RWPE2 (cell line): ENCODE results near the gene CDYL2.

Experiments used
- ATAC-seq: fragments of 200-7000 bp; cut with Tn5 transposase; 3 replicates; pipeline ENCODE4 v1.9.1; 2021; ENCODE audit warnings: low read depth
- DNase-seq: peaks from one replicate; pipeline ENCODE4 v3.0.0-alpha.2; 2020; ENCODE audit warnings: low spot score
- H3K27ac ChIP-seq: fragments of 450-650 bp; 2 replicates; pipeline ENCODE4 v1.5.1; 2017; ENCODE audit warnings: mild to moderate bottlenecking; ENCODE audit not compliant: poor library complexity, severe bottlenecking
- H3K27me3 ChIP-seq: fragments of 250-450 bp; sonication (Bioruptor Pico); 2 replicates; pipeline ENCODE4 v1.5.1; 2021; ENCODE audit warnings: mild to moderate bottlenecking, moderate library complexity; ENCODE audit not compliant: insufficient read depth, poor library complexity, severe bottlenecking
- H3K36me3 ChIP-seq: fragments of 250-450 bp; sonication (Bioruptor Pico); 2 replicates; pipeline ENCODE4 v1.5.1; 2020; ENCODE audit warnings: low read depth, mild to moderate bottlenecking, moderate library complexity
- H3K4me1 ChIP-seq: fragments of 250-450 bp; sonication (Bioruptor Pico); 2 replicates; pipeline ENCODE4 v1.5.1; 2021; ENCODE audit warnings: mild to moderate bottlenecking, moderate library complexity; ENCODE audit not compliant: insufficient read depth, poor library complexity, severe bottlenecking
- H3K4me3 ChIP-seq: fragments of 250-450 bp; sonication (Bioruptor Pico); 2 replicates; pipeline ENCODE4 v1.5.1; 2021; ENCODE audit warnings: mild to moderate bottlenecking, moderate library complexity; ENCODE audit not compliant: severe bottlenecking
- H3K9me3 ChIP-seq: fragments of 250-450 bp; sonication (Bioruptor Pico); 2 replicates; pipeline ENCODE4 v1.5.1; 2021; ENCODE audit warnings: mild to moderate bottlenecking, moderate library complexity; ENCODE audit not compliant: severe bottlenecking
- CTCF ChIP-seq: fragments of 450-650 bp; IDR thresholded peaks from one replicate; pipeline ENCODE4 v1.5.1; 2017; ENCODE audit warnings: mild to moderate bottlenecking, moderate library complexity; ENCODE audit not compliant: poor library complexity, severe bottlenecking

Gene CDYL2

GRCh38 chr16:80672379-80672778 is 132.0 kb downstream of the CDYL2 start:
- Histone ChIP-seq H3K4me1 (no peaks in the 10 kb centered on the region), H3K27ac (no peak overlapping the region), H3K4me3 (no peak overlapping the region), H3K9me3 (no peaks in the 10 kb centered on the region), H3K27me3 (no peaks in the 10 kb centered on the region), H3K36me3 (no peaks in the 10 kb centered on the region)
- ATAC-seq, result no peak
- TF ChIP-seq CTCF, result no peak
- DNase-seq, result no peak

GRCh38 chr16:80671281-80671849 is 133.0 kb downstream of the CDYL2 start:
- TF ChIP-seq CTCF, result no peak
- Histone ChIP-seq H3K4me1 (no peaks in the 10 kb centered on the region), H3K9me3 (no peaks in the 10 kb centered on the region), H3K27ac (no peak overlapping the region), H3K27me3 (no peaks in the 10 kb centered on the region), H3K4me3 (no peak overlapping the region), H3K36me3 (no peaks in the 10 kb centered on the region)
- ATAC-seq (no peak), DNase-seq (no peak)

- Histone ChIP-seq H3K27ac (no peak overlapping the region), H3K9me3 (no peaks in the 10 kb centered on the region), H3K4me1 (no peaks in the 10 kb centered on the region), H3K27me3 (no peaks in the 10 kb centered on the region), H3K4me3 (no peak overlapping the region), H3K36me3 (no peaks in the 10 kb centered on the region)
- DNase-seq (no peak), ATAC-seq (no peak)
- no peak for TF ChIP-seq CTCF
Observed at GRCh38 chr16:80670170-80670865, 134.1 kb downstream of the CDYL2 start.

- H3K27ac ChIP-seq, result no peak overlapping the region
- no peak for TF ChIP-seq CTCF
- H3K27me3 ChIP-seq, result no peaks in the 10 kb centered on the region
- no peaks in the 10 kb centered on the region for H3K9me3 ChIP-seq
- H3K4me1 ChIP-seq, result peaks cover 6% of the 10 kb centered on the region
- no peaks in the 10 kb centered on the region for H3K36me3 ChIP-seq
- DNase-seq (no peak), ATAC-seq (no peak)
- H3K4me3 ChIP-seq, result no peak overlapping the region
Observed at GRCh38 chr16:80669673-80670072, 134.7 kb downstream of the CDYL2 start.

GRCh38 chr16:80667925-80668324 is 136.5 kb downstream of the CDYL2 start:
- TF ChIP-seq CTCF, result no peak
- Histone ChIP-seq H3K4me3 (no peak overlapping the region), H3K9me3 (no peaks in the 10 kb centered on the region), H3K27me3 (no peaks in the 10 kb centered on the region), H3K36me3 (no peaks in the 10 kb centered on the region), H3K27ac (no peak overlapping the region), H3K4me1 (peaks cover 9% of the 10 kb centered on the region)
- DNase-seq (no peak), ATAC-seq (no peak)
